ENCODE results near the gene SPINK8. TPM values are rescaled to one million over a fixed set of nuclear protein-coding genes. Genes with fewer than 3 reads are reported as not detected.
"Not testable (repeated sequence)": the region's sequence is repeated elsewhere in the genome, so short reads cannot be mapped to it uniquely, and the experiment has no call there.

Gene SPINK8
- total and polyA plus RNA-seq, 4 donors, result not detected

DNA sequence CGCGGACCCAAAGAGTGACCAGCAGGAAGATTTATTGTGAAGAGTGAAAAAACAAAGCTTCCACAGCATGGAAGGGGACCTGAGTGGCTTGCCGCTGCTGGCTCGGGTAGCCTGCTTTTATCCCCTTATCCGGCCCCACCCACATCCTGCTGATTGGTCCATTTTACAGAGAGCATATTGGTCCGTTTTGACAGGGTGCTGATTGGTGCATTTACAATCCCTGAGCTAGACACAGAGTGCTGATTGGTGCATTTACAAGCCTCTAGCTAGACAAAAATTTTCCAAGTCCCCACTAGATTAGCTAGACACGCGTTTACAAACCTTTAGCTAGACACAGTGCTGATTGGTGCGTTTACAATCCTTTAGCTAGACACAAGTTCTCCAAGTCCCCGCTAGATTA, 62.2 kb downstream of the SPINK8 start:
- 95% methylated on average over 10 of the region's 10 CpGs for WGBS
- H3K9me3 ChIP-seq (ENCODE audit: control insufficient read depth in 4 of 4, low read length in 3 of 4); H3K4me1 ChIP-seq (ENCODE audit: control insufficient read depth in 4 of 4, insufficient read depth in 4 of 4, low read length in 3 of 4); H3K9ac ChIP-seq (ENCODE audit: low read depth in 1 of 2, low read length in 2 of 2); H3K27ac ChIP-seq (ENCODE audit: low read depth in 1 of 2, low read length in 2 of 2); H3K27me3 ChIP-seq (ENCODE audit: control insufficient read depth in 4 of 4, insufficient read depth in 4 of 4, low read length in 3 of 4); H3K4me3 ChIP-seq (ENCODE audit: low read depth in 1 of 3, low read length in 3 of 3); DNase-seq (ENCODE audit: low spot score): not testable (repeated sequence)
- peaks cover 0 to 14% (median 0%) of the 10 kb centered on the region in 4 donors for H3K36me3 ChIP-seq (ENCODE audit: control insufficient read depth in 4 of 4, insufficient read depth in 3 of 4, low read depth in 1 of 4, low read length in 3 of 4)

DNA sequence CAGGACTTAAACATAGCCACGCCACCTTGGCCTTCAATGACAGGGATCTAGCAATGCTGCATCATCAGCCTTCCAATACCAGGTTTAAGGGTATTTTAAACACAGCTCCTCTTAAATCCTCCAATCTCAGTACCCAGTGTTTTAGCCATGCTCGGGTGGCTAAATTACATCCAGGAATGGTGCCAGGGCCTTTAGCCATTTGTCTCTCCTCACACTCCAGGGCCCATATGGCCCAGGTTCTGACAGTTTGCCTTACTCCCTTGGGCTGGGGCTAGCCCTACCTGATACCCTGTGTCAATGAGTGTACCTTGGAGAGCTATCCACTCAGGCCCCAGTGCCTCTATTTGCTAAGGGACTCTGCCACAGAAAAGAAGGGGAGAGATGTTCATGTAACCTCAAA, 63.2 kb downstream of the SPINK8 start:
- TF ChIP-seq RAD21 (IDR thresholded peaks at IDR 0.05) (no peak), FOXA2 (IDR thresholded peaks at IDR 0.05) (no peak), NR2F2 (IDR thresholded peaks at IDR 0.05) (no peak), HNF4A (conservative IDR thresholded peaks at IDR 0.05) (no peak), HNF4G (IDR thresholded peaks at IDR 0.05) (no peak), RXRA (IDR thresholded peaks at IDR 0.05) (no peak), JUND (IDR thresholded peaks at IDR 0.05) (no peak), FOXA1 (IDR thresholded peaks at IDR 0.05) (no peak)
- TF ChIP-seq, protein P1, sequence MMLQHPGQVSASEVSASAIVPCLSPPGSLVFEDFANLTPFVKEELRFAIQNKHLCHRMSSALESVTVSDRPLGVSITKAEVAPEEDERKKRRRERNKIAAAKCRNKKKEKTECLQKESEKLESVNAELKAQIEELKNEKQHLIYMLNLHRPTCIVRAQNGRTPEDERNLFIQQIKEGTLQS (IDR thresholded peaks at IDR 0.05), result no peak
- TF ChIP-seq, protein P2, sequence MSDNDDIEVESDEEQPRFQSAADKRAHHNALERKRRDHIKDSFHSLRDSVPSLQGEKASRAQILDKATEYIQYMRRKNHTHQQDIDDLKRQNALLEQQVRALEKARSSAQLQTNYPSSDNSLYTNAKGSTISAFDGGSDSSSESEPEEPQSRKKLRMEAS (IDR thresholded peaks at IDR 0.05), result no peak
- TF ChIP-seq, protein P3, sequence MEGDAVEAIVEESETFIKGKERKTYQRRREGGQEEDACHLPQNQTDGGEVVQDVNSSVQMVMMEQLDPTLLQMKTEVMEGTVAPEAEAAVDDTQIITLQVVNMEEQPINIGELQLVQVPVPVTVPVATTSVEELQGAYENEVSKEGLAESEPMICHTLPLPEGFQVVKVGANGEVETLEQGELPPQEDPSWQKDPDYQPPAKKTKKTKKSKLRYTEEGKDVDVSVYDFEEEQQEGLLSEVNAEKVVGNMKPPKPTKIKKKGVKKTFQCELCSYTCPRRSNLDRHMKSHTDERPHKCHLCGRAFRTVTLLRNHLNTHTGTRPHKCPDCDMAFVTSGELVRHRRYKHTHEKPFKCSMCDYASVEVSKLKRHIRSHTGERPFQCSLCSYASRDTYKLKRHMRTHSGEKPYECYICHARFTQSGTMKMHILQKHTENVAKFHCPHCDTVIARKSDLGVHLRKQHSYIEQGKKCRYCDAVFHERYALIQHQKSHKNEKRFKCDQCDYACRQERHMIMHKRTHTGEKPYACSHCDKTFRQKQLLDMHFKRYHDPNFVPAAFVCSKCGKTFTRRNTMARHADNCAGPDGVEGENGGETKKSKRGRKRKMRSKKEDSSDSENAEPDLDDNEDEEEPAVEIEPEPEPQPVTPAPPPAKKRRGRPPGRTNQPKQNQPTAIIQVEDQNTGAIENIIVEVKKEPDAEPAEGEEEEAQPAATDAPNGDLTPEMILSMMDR (IDR thresholded peaks at IDR 0.05; ENCODE audit: low read depth, low read length, missing input control), result no peak
- TF ChIP-seq, protein P4, sequence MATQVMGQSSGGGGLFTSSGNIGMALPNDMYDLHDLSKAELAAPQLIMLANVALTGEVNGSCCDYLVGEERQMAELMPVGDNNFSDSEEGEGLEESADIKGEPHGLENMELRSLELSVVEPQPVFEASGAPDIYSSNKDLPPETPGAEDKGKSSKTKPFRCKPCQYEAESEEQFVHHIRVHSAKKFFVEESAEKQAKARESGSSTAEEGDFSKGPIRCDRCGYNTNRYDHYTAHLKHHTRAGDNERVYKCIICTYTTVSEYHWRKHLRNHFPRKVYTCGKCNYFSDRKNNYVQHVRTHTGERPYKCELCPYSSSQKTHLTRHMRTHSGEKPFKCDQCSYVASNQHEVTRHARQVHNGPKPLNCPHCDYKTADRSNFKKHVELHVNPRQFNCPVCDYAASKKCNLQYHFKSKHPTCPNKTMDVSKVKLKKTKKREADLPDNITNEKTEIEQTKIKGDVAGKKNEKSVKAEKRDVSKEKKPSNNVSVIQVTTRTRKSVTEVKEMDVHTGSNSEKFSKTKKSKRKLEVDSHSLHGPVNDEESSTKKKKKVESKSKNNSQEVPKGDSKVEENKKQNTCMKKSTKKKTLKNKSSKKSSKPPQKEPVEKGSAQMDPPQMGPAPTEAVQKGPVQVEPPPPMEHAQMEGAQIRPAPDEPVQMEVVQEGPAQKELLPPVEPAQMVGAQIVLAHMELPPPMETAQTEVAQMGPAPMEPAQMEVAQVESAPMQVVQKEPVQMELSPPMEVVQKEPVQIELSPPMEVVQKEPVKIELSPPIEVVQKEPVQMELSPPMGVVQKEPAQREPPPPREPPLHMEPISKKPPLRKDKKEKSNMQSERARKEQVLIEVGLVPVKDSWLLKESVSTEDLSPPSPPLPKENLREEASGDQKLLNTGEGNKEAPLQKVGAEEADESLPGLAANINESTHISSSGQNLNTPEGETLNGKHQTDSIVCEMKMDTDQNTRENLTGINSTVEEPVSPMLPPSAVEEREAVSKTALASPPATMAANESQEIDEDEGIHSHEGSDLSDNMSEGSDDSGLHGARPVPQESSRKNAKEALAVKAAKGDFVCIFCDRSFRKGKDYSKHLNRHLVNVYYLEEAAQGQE (IDR thresholded peaks at IDR 0.05), result no peak
- TF ChIP-seq, protein P5, sequence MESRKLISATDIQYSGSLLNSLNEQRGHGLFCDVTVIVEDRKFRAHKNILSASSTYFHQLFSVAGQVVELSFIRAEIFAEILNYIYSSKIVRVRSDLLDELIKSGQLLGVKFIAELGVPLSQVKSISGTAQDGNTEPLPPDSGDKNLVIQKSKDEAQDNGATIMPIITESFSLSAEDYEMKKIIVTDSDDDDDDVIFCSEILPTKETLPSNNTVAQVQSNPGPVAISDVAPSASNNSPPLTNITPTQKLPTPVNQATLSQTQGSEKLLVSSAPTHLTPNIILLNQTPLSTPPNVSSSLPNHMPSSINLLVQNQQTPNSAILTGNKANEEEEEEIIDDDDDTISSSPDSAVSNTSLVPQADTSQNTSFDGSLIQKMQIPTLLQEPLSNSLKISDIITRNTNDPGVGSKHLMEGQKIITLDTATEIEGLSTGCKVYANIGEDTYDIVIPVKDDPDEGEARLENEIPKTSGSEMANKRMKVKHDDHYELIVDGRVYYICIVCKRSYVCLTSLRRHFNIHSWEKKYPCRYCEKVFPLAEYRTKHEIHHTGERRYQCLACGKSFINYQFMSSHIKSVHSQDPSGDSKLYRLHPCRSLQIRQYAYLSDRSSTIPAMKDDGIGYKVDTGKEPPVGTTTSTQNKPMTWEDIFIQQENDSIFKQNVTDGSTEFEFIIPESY (IDR thresholded peaks at IDR 0.05), result no peak
- 89% methylated on average over 2 of the region's 2 CpGs for WGBS
- H3K4me1 ChIP-seq (ENCODE audit: control insufficient read depth in 4 of 4, insufficient read depth in 4 of 4, low read length in 3 of 4), result no peaks in the 10 kb centered on the region
- H3K9ac ChIP-seq (ENCODE audit: low read depth in 1 of 2, low read length in 2 of 2), result no peak overlapping the region
- H3K27ac ChIP-seq (ENCODE audit: low read depth in 1 of 2, low read length in 2 of 2), result no peak overlapping the region
- peaks cover 0 to 16% (median 0%) of the 10 kb centered on the region in 4 donors for H3K36me3 ChIP-seq (ENCODE audit: control insufficient read depth in 4 of 4, insufficient read depth in 3 of 4, low read depth in 1 of 4, low read length in 3 of 4)
- no peak overlapping the region for H3K4me3 ChIP-seq (ENCODE audit: low read depth in 1 of 3, low read length in 3 of 3)
- no peaks in the 10 kb centered on the region for H3K27me3 ChIP-seq (ENCODE audit: control insufficient read depth in 4 of 4, insufficient read depth in 4 of 4, low read length in 3 of 4)
- DNase-seq (ENCODE audit: low spot score), result no peak
- no peaks in the 10 kb centered on the region for H3K9me3 ChIP-seq (ENCODE audit: control insufficient read depth in 4 of 4, low read length in 3 of 4)

Data from liver (tissue), 9 donors.